PC-9 (cell line): ENCODE results near the gene ZNF441. TPM values are rescaled to one million over a fixed set of nuclear protein-coding genes. Genes with fewer than 3 reads are reported as not detected.

Experiments used
- BruUV-seq: library from RNA; stranded (reverse); fragments of 400-500 nt; replicated peaks from 2 replicates; lab custom pipeline; 2021; lab: Mats Ljungman, UMichigan
- CTCF ChIA-PET: fragments of 300-600 bp; sonication (Branson Sonifier 250); formaldehyde crosslinking; loops from one replicate; lab custom pipeline; 2022; ENCODE audit warnings: antibody characterized with exemption; lab: Charles Lee
- POLR2A ChIA-PET: fragments of 300-600 bp; sonication (Branson Sonifier 250); formaldehyde crosslinking; loops from one replicate; lab custom pipeline; 2022; ENCODE audit warnings: antibody characterized with exemption; ENCODE audit not compliant: unreplicated experiment; lab: Charles Lee
- DNase-seq, 2 experiments: peaks; one replicate each; pipeline versions ENCODE4 v3.0.0 to v3.0.0-alpha.2; 2015 to 2022; ENCODE audit warnings: mixed read lengths in 1 of 2
- H2AFZ ChIP-seq: fragments of 200-600 bp; sonication (generic); 2 replicates; pipeline ENCODE4 v1.8.1; 2017; ENCODE audit warnings: antibody characterized with exemption
- H3F3A ChIP-seq: fragments of 200-600 bp; sonication (generic); 2 replicates; pipeline ENCODE4 v1.8.1; 2017; ENCODE audit warnings: antibody characterized with exemption, mild to moderate bottlenecking, low read depth; ENCODE audit not compliant: insufficient read depth
- H3K27ac ChIP-seq: fragments of 200-600 bp; sonication (generic); 2 replicates; pipeline ENCODE4 v1.6.1; 2016; ENCODE audit warnings: mixed run types
- H3K27me3 ChIP-seq: fragments of 200-600 bp; sonication (generic); 2 replicates; pipeline ENCODE4 v1.6.1; 2016; ENCODE audit warnings: low read depth, mixed run types; ENCODE audit not compliant: insufficient read depth
- H3K36me3 ChIP-seq: fragments of 200-600 bp; sonication (generic); 2 replicates; pipeline ENCODE4 v1.6.1; 2016; ENCODE audit warnings: low read depth, mixed run types
- H3K4me1 ChIP-seq: fragments of 200-600 bp; sonication (generic); replicated peaks from 2 replicates; pipeline ENCODE4 v1.6.1; 2016; ENCODE audit warnings: mixed run types; ENCODE audit not compliant: insufficient read depth
- H3K4me2 ChIP-seq: fragments of 200-600 bp; sonication (generic); 2 replicates; pipeline ENCODE4 v1.6.1; 2017; ENCODE audit warnings: mixed run types
- H3K4me3 ChIP-seq: fragments of 200-600 bp; sonication (generic); 2 replicates; pipeline ENCODE4 v1.6.1; 2016; ENCODE audit warnings: mixed run types
- H3K79me2 ChIP-seq: fragments of 200-600 bp; sonication (generic); 2 replicates; pipeline ENCODE4 v1.6.1; 2017; ENCODE audit warnings: low read depth, mixed run types
- H3K9me2 ChIP-seq: fragments of 200-600 bp; sonication (generic); 2 replicates; pipeline ENCODE4 v1.8.1; 2017; ENCODE audit warnings: mild to moderate bottlenecking; ENCODE audit not compliant: insufficient read depth
- H3K9me3 ChIP-seq: fragments of 200-600 bp; sonication (generic); 2 replicates; pipeline ENCODE4 v1.8.1; 2016; ENCODE audit warnings: low read depth; ENCODE audit not compliant: insufficient read depth
- H4K20me1 ChIP-seq: fragments of 200-600 bp; sonication (generic); 2 replicates; pipeline ENCODE4 v1.8.1; 2017; ENCODE audit not compliant: insufficient read depth
- EZH2 ChIP-seq: fragments of 200-600 bp; sonication (generic); IDR thresholded peaks from 2 replicates; pipeline ENCODE4 v1.8.0; 2017; ENCODE audit warnings: antibody characterized with exemption, low read depth
- intact Hi-C: fragments of 100-400 bp; cut with micrococcal nuclease; formaldehyde crosslinking; loops from one replicate; pipeline ENCODE4 v1.10.0; 2022; ENCODE audit not compliant: unreplicated experiment
- total RNA-seq: library from RNA; stranded (reverse); gene quantifications from 2 replicates; pipeline ENCODE4 v1.2.3, GENCODE V29; 2021
- TF ChIP-seq, protein P1 (sequence below): fragments of 200-600 bp; sonication (generic); conservative IDR thresholded peaks from 2 replicates; pipeline ENCODE4 v1.6.1; 2017; ENCODE audit warnings: mixed run types, antibody characterized with exemption, mild to moderate bottlenecking, moderate library complexity

Gene ZNF441
- total RNA-seq, 1 experiment from 2014 or later = 1.6 TPM

DNA sequence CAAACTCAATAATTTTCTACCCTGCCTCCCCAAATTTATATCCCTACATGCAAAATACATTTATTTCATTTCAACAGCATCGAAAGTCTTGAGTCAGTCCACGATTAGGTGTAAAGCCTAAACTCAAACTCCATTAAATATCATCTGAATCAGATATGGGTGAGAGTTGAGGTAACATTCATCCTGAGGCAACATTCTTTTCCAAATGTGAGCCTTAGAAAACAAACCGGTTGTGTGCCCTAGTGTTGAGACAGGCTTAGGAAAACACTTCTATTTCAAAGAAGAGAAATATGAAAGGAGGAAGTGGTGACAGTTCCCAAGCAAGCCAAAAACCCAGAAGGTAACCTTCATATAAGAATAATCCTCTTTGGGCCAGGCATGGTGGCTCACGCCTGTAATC, 12.1 kb upstream of the ZNF441 start:
- POLR2A ChIA-PET = no interaction called here
- intact Hi-C loops = no loop called here
- H3K4me3 ChIP-seq = peak overlapping the region; percentile 39; the same call in 1 of the 2 replicates
- no peaks in the 10 kb centered on the region for H3K27me3 ChIP-seq
- no peaks in the 10 kb centered on the region for H4K20me1 ChIP-seq
- peak overlapping the region; percentile 59 for H3K4me2 ChIP-seq
- H3F3A ChIP-seq = peaks cover 15% of the 10 kb centered on the region
- CTCF ChIA-PET = interaction anchor here (0.6 kb wide), 1 partner anchor 9 kb away, joined by 5 read pairs; no protein-coding TSS in a partner anchor
- H3K27ac ChIP-seq = peak overlapping the region; percentile 64
- no TSS peak for BruUV-seq
- H3K9me3 ChIP-seq = peaks cover 34% of the 10 kb centered on the region
- no peaks in the 10 kb centered on the region for H3K9me2 ChIP-seq
- H3K79me2 ChIP-seq = no peaks in the 10 kb centered on the region
- TF ChIP-seq, protein P1, sequence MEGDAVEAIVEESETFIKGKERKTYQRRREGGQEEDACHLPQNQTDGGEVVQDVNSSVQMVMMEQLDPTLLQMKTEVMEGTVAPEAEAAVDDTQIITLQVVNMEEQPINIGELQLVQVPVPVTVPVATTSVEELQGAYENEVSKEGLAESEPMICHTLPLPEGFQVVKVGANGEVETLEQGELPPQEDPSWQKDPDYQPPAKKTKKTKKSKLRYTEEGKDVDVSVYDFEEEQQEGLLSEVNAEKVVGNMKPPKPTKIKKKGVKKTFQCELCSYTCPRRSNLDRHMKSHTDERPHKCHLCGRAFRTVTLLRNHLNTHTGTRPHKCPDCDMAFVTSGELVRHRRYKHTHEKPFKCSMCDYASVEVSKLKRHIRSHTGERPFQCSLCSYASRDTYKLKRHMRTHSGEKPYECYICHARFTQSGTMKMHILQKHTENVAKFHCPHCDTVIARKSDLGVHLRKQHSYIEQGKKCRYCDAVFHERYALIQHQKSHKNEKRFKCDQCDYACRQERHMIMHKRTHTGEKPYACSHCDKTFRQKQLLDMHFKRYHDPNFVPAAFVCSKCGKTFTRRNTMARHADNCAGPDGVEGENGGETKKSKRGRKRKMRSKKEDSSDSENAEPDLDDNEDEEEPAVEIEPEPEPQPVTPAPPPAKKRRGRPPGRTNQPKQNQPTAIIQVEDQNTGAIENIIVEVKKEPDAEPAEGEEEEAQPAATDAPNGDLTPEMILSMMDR = no peak
- TF ChIP-seq EZH2 = no peak
- H2AFZ ChIP-seq = peak overlapping the region; percentile 73
- DNase-seq = peak in 1 of 2 experiments; percentile 89
- H3K36me3 ChIP-seq = no peaks in the 10 kb centered on the region
- peaks cover 16% of the 10 kb centered on the region for H3K4me1 ChIP-seq

DNA sequence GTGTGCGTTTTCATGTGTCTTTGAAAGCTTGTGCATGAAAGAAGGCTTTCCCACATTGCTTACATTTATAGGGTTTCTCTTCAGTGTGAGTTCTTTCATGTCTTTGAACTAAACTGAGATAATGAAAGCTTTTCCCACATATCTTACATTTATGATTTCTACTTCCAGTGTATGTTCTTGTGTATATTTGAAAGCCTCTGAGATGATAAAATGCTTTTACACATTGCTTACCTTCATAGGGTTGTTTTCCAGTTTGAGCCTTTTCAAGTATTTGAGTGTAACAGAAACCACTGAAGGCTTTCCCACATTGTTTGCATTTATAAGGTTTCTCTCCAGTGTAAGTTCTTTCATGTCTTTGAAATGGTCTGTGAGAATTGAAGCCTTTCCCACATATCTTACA, 9.8 kb upstream of the ZNF441 start:
- BruUV-seq = no TSS peak
- ChIA-PET CTCF (no interaction called here), POLR2A (no interaction called here)

GRCh38 chr19:11759805-11760204, 7.0 kb upstream of the ZNF441 start:
- no peaks in the 10 kb centered on the region for H3K27me3 ChIP-seq
- ChIA-PET CTCF (no interaction called here), POLR2A (no interaction called here)
- BruUV-seq = no TSS peak
- peaks cover 26% of the 10 kb centered on the region for H3K9me3 ChIP-seq
- no peak overlapping the region for H3K4me2 ChIP-seq
- TF ChIP-seq, protein P1 = no peak
- no peak for TF ChIP-seq EZH2
- peaks cover 7% of the 10 kb centered on the region for H3F3A ChIP-seq
- no peaks in the 10 kb centered on the region for H3K36me3 ChIP-seq
- H2AFZ ChIP-seq = 0 out of 2 replicates have a peak overlapping the region, but pooled peaks have one; percentile 8
- H4K20me1 ChIP-seq = no peaks in the 10 kb centered on the region
- H3K4me3 ChIP-seq = no peak overlapping the region
- H3K4me1 ChIP-seq = peaks cover 7% of the 10 kb centered on the region
- DNase-seq = no peak
- intact Hi-C loops = no loop called here
- H3K27ac ChIP-seq = no peak overlapping the region
- no peaks in the 10 kb centered on the region for H3K79me2 ChIP-seq
- no peaks in the 10 kb centered on the region for H3K9me2 ChIP-seq

More for the DNA sequence above, 9.8 kb upstream of the ZNF441 start:
- H3K79me2 ChIP-seq = no peaks in the 10 kb centered on the region
- no peaks in the 10 kb centered on the region for H3K36me3 ChIP-seq
- H3K4me2 ChIP-seq = no peak overlapping the region
- no peak overlapping the region for H3K4me3 ChIP-seq
- DNase-seq = no peak
- H3F3A ChIP-seq = peaks cover 15% of the 10 kb centered on the region
- no peak overlapping the region for H2AFZ ChIP-seq
- peaks cover 16% of the 10 kb centered on the region for H3K4me1 ChIP-seq
- peaks cover 30% of the 10 kb centered on the region for H3K9me3 ChIP-seq
- no peak for TF ChIP-seq EZH2
- TF ChIP-seq, protein P1 = no peak
- no peaks in the 10 kb centered on the region for H3K9me2 ChIP-seq
- no peaks in the 10 kb centered on the region for H3K27me3 ChIP-seq
- H3K27ac ChIP-seq = no peak overlapping the region
- no peaks in the 10 kb centered on the region for H4K20me1 ChIP-seq
- intact Hi-C loops = no loop called here
